CD1c-positive myeloid dendritic cell (primary cell): ENCODE data around the gene PLEKHA7.

Experiments
- DNase-seq: peaks from one replicate; pipeline ENCODE4 v3.0.0-alpha.2; 2016; ENCODE audit errors: extremely low spot score

PLEKHA7 gene

DNA sequence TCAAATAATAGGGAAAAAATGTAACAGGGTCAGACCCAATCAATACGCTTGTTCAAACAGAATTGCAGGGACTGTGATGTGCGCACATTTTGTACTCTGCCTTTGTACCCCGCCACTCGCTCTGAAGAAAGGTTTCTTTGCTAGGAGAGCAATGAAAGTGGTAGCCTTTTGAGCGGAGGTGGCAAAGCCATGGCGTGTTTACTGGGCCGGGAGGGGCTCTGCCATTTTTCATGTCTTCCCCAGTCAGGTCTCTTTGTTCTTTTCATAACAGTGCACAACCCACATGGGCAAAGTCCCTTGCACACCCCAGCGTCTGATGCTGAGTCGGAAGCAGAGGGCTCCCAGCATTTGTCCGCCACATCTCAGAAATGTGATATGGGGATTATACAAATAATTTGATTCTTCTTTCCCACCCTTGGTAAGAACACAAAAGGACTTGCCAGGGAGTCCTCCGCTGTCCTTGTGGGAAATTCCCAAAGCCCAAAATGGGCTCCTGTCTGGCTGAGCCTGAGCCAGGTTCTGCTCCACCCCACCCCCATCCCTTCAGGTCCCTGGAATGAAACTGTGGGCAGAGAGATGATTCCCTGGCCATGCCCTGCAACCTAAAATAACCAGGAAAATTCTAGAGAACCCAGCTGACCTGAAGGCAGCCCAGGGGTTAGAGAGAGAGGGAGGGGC is 239.1 kb downstream of the PLEKHA7 start:
- no peak for DNase-seq

DNA sequence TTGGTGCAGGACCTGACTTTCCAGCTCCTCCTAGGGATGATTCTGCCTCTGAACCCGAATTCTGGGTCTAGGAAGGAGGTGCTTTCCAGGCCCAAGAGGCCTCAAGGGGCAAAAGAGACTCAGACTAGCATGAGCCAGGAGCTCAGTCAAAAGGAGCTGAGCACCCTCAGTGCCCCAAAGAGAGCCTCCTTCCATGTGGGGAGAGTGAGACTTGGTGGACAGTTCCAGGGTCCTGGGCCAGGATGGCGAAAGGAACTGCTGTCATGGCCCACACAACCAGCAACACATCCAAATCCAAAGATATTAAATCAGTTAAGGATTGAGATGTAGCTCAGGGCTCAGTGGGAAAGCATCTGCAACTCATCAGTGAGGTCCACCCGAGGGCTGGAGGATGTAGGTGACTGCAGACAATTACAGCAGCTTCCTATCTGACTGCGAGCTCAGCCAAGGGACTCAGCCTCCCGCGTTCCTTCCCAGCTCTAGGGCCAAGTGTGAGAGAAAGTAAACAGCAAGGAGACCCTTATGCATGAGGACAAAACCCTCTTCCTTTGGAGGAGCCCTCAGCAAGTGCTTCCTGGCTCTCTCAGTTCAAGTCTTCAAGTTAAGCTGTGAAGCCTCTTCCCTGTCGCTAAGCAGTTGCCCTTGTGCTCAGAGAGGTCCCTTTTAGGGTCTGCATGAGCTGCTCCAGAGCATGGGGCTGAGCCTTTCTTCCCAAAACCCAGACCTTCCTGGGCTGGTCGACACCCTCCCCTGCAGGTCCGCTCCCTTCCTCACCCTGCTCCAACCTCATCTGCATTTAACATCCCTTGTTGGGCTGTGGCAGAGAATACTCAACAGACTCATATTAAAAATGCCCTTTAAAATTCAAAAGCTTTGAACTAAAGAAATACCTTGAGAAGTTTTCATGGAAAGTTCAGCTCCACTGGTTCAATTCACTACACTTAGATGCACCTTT is 240.0 kb downstream of the PLEKHA7 start:
- no peak for DNase-seq

DNA sequence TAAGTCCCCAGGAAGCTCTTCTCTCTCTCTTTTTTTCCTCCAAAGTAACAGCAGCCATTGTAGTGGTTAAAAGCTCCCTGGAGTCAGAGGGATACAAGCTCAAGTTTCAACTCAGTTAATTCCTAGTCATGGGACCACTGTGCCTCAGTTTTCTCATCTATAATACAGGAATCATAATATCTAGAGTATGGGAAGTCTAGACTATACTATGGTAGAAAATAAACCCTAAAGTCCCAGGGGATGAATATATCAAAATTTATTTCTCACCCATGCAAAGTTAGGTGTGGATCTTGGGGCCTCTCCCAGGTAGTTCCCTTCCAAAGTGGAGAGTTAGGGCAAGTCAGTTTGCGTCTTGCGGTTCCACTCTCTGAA is 242.1 kb downstream of the PLEKHA7 start:
- DNase-seq, result no peak

DNA sequence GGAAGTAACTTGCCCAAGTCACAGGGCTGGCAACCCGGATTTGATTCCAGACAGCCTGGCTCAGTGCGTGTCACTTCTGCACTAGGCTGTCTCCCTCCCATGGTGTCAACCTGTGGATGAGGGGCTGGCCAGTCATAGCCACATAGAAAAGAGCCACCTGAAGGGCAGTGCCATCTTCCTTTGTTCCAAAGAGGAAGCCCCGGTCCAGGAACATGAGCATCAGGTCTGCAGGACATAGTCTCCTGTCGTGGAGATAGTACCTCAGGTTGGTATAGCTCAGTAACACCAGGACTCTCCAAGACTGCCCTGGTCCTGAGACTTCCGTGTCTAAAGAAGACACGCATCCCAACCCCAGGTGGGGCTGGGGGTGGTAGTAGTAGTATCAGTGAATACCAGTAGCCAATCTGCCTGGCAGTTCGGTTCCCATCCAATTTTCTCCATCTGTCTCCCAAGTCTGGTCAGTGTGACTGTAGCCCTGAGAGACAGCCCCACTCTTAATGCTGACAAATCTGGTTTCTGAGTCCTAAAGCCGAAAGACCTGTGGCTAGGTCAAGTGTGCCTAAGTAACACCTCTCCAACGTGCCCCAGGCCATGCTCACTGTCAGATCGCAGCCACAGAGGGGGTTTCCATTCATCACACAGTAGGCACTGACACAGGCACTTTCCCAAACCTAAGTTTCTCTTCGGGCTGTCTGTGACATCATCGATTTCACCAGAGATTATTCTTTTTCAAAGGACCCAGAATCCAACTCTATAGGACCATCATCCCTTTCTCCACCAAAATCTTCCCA is 242.7 kb downstream of the PLEKHA7 start:
- no peak for DNase-seq

DNA sequence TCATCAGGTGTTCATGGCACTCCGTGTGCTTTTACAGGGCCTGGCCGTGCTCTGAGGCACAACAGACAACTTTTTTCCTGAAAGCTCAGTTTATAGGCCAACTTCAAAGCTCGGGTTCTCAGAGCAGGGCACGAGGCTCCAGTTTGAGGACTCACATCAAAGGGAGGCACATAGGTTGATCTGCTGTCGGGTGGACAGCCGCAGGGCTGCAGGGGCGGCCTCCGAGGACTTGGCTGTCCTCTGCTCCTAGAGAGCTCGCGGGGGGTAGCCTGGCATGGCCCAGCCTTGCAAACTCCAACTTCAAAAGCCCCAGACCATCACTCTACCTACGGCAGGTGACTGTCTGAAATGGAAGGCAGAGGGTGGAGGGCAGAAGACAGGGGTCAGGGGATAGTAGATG is 244.2 kb downstream of the PLEKHA7 start:
- no peak for DNase-seq

DNA sequence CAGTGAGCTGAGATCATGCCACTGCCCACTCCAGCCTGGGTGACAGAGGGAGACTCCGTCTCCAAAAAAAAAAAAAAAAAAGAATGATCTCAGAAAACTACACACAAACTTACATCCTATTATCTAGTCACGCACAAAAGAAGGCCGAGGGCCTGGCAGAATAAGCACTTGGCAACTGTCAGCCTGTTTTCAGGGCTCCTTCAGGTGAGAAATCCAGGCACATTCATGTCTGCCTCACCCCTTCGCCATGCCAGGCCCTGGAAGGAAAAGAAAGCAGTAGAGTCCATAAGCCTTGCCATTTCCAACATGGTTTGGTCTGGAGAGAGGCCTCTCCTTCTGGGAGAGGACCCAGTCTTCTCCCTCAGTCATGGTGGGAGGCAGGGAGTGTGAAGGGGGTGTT is 244.8 kb downstream of the PLEKHA7 start:
- DNase-seq, result no peak

DNA sequence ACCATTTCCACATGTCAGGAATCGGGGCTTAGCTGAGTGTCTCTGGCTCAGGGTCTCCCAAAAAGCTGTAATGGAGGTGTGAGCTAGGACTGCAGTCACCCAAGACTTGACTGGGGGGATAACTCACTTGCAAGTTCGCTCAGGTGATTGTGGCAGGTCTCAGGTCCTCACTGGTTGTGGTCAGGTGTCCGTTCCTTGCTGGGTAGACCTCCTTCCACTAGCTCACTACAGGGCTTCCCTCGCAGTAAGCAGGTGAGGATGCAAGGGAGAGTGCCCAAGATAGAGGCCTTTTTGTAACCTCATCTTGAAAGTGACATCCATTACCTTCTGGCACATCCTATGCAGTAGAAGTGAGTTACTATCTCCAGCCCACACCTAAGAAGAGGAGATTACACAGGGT is 246.3 kb downstream of the PLEKHA7 start:
- DNase-seq, result no peak

DNA sequence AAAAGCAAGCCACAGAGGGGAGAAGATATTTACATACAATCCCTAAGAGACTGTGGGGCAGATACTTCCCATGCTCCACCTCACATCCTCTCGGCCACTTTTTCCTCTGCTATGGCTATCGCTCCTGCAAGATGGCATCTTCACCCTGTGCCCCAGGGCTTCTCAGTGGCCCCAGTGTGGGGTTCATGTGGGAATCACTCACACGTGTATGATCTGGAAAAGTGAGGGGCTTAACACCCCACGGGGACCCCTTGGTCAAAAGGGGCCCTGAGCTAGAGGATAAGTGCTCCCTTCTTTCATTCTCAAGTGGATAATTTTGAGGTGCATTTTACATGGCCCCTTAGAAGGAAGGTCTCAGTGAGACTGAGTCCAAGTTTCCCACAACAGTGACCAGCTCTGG is 247.1 kb downstream of the PLEKHA7 start:
- DNase-seq, result no peak

DNA sequence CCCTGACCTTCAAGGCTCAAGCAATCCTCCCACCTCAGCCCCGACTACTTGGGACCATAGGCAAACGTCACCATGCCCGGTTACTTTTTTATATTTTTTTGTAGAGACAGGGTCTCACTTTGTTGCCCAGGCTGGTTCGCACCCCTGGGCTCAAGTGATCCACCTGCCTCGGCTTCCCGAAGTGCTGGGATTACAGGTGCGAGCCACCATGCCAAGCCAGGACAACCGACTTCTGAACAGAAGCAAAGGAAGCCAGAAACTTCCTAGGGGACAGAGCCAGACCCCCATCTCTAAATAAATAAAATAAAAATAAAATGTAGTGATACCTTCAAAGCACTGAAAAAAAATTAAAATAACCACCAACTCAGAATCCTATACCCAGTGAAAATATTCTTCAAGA is 249.3 kb downstream of the PLEKHA7 start:
- DNase-seq, result no peak

DNA sequence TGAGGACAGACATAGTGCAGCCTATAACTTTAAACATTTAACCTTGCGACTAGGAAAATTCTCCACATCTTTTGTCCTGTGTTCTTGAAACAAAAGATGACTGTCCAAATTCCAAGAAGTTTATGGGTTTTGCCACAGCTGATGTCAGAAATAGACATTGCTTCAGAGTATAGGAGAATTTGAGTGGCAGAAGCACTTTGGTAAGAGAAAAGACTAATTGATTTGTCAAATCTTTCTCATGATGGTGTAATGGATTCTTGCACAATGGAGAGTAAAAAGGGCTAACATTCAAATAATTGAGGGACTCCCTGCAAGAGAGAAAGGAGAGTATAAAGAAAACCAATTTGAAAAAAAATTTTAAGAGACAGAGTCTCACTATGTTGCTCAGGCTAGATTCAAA is 250.5 kb downstream of the PLEKHA7 start:
- no peak for DNase-seq

DNA sequence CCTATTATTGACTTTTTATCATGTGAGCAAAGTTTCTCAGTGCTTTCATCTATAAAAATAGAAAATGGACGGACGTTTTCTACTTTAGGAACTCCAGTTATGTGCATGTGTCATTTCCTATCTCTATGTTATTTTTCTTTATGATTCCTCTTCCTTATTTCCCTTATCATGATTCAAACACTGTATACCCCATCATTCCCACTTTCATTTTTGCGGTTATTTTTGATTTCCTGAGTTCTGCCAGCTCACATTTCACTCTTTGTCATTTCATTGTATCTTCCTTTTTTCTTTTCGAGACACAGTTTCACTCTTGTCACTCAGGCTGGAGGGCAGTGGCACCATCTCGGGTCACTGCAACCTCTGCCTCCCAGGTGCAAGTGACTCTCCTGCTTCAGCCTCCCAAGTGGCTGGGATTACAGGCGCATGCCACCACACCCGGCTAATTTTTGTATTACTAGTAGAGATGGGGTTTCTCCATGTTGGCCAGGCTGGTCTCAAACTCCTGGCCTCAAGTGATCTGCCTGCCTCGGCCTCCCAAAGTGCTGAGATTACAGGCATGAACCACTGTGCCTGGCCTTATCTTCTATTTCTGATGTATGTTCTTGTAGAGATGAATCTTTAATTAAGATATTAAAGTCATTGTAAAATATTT is 254.2 kb downstream of the PLEKHA7 start:
- no peak for DNase-seq

DNA sequence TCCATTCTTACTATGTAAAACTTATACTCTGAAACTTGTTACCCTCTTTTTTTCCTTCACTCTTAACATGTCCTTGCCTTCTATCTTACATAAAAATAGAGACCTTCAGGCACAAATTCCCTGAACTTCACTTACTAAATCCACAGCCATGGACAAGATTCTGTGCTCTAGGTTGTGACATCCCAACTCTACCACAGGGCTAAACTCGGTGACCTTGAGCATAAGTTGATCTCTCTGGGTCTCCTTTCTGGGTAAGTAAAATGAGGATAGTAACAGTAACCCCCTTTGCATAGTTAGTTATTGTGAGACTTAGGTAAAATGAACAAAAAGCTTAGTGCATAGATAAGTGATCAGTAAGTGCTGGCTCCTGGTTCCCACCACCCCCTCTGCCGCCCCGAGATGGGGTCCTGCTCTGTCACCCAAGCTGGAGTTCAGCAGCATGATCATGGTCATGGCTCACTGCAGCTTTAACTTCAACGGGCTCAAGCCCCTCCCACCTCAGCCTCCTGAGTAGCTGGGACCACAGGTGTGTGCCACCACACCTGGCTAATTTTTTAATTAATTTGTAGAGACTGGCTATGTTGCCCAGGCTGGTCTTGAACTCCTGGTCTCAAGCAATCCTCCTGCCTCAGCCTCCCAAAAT is 255.7 kb downstream of the PLEKHA7 start:
- no peak for DNase-seq

DNA sequence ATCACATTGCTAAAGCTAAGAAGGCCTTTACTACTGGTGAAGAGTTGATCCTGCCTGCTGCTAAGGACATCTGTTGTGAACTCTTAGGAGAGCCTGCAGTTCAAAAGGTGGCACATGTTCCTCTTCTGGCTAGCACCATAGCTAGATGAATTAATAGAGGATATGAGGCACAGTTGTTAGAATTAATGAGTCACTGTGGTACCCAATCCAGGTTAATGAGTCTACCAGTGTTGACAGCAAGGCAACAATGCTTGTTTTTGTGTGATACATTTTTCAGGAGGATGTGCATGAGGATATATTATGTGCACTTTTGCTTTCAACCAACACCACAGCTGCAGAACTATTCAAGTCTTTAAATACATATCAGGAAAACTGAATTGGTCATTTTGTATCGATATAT is 263.8 kb downstream of the PLEKHA7 start:
- no peak for DNase-seq

DNA sequence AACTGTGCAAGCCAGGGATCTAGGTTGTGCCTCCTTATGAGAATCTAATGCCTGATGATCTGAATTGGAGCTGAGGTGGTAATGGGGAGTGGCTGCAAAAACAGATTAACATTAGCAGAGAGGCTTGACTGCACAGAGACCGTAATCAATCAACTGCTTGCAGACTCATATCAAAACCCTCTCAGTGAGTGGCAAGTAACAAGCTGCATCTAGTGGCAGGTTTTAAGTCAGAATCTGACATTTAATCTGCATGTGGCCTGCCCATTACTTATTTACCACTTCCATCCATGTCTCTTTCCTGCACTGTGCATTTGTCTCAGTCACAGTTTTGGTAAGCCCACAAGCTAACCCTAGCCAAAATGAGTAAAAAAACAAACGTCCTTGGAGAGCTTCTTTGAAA is 264.5 kb downstream of the PLEKHA7 start:
- DNase-seq, result no peak

DNA sequence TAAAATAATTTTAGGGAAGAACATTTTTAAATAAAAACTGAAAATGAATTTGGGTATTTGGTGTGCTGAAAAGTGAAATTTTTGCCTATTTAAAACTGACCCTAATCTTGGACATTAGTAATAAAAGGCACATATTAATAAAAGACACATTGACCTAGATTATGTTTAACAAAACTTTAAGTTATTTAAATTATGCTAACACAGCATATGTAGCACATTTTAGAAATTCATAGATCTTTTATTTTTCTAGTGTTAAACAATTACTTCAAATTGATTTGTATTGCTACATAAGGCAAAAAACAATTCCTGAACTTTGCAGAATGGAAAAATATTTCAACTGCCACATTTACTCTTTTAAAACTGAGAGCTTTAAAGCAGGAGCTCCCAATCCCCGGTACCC is 265.1 kb downstream of the PLEKHA7 start:
- no peak for DNase-seq

DNA sequence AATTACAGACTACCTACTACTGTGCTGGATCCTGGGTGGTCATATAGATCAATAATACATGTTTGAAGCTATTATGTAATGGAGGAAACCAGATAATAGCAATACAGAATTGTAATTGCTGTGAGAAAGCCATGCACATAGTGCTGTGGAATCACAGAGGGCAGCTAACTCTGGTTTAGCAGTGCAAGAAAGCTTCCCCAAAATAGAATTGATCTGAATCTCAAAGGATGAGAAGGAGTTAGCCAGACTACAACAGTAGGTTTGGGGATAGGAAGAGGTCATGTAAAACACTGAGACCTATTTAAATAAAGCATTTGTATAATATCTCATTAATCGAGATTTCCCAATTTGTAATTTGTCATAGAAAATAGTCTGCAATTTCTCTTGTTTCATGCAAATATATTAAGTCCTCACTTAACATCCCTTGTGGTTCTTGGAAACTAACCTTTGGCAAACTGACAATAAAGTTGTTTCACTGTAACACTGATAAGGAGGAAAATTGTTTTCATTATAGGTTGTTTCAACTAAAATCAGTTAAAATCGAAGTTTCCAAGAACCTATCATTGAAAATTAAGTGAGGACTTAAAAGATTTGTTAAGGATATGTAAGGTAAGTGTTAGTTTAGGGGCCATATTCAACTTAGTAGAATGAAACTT is 268.1 kb downstream of the PLEKHA7 start:
- no peak for DNase-seq

DNA sequence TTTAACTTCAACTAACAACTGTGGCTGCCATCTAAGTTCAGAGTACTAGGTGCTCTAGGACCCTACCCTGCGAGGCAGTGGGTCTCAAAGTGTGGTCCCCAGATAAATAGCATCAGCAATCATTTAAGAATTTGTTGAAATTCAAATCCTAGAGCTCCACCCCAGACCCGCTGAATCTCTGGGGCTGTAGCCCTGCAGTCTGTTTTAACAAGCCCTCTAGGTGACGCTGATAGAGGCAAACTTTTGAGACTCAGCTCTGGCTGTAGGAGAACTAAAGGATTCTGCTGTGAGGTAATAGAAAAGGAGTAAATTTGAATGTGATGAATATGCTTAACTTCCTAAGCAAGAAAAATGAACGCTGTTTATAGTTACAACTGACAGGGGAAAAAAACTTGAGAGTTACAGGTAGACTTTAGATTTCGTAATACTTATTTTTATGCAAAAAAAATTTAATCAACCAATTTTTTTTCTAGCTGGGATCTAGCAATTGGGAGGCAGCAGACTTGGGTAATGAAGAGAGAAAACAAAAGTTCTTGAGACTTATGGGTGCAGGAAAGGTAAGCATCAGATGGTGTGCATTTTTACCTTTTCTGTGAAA is 270.0 kb downstream of the PLEKHA7 start:
- no peak for DNase-seq

DNA sequence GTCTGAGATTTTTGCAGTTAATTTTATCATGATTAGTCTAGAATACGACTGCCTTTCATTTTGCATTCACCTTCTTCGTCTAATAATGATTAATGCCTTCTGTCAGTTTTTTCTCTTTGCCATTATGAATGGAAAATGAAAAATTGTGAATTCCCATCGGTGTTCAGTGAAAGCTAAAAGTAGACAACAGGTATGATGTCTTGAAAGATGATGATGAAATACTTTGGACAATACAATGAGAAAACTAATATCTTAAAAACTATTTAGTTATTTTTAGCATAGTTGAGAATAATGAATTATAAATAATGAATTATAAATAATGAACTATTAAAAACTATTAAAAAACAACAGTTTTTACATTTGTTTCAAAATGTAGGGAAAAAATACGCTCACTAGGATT is 270.7 kb downstream of the PLEKHA7 start:
- no peak for DNase-seq

DNA sequence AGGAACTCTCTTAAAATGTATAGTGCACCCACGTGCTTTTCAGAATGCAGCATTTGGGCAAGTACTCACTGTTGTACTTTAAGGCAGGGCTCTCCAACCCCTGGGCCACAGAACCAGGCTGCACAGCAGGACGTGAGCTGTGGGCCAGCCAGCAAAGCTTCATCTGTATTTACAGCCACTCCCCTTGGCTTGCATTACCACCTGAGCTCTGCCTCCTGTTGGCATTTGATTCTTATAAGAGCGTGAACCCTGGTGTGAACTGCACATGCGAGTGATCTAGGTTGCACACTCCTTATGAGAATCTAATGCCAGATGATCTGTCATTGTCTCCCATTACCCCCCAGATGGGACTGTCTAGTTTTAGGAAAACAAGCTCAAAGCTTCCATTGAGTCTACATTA is 272.7 kb downstream of the PLEKHA7 start:
- DNase-seq, result no peak
